Endothelial cell (in vitro differentiated cells): ENCODE results near the gene GPR107. TPM values are rescaled to one million over a fixed set of nuclear protein-coding genes. Genes with fewer than 3 reads are reported as not detected.

Source experiments
- DNase-seq: peaks from one replicate; pipeline ENCODE4 v3.0.0; 2021; ENCODE audit warnings: low spot score
- H3K27ac Mint-ChIP-seq: one replicate; pipeline ENCODE4 v1.8.0; 2021; ENCODE audit warnings: mixed read lengths, inconsistent platforms; ENCODE audit not compliant: unreplicated experiment
- H3K27me3 Mint-ChIP-seq: one replicate; pipeline ENCODE4 v1.8.0; 2021; ENCODE audit warnings: mild to moderate bottlenecking, moderate library complexity, mixed read lengths, inconsistent platforms; ENCODE audit not compliant: unreplicated experiment
- H3K36me3 Mint-ChIP-seq: one replicate; pipeline ENCODE4 v1.8.0; 2021; ENCODE audit warnings: mild to moderate bottlenecking, low read depth, mixed read lengths, inconsistent platforms; ENCODE audit not compliant: unreplicated experiment
- H3K4me1 Mint-ChIP-seq: one replicate; pipeline ENCODE4 v1.8.0; 2021; ENCODE audit warnings: mild to moderate bottlenecking, mixed read lengths, inconsistent platforms; ENCODE audit not compliant: unreplicated experiment
- H3K4me3 Mint-ChIP-seq: one replicate; pipeline ENCODE4 v1.8.0; 2021; ENCODE audit warnings: mild to moderate bottlenecking, mixed read lengths, inconsistent platforms; ENCODE audit not compliant: unreplicated experiment
- H3K9me3 Mint-ChIP-seq: one replicate; pipeline ENCODE4 v1.8.0; 2021; ENCODE audit warnings: mixed read lengths, inconsistent platforms; ENCODE audit not compliant: unreplicated experiment
- total RNA-seq: library from RNA; stranded (reverse); fragmentation: NEBNext Ultra II Directional; extraction: Animal tissue kit (Norgen Biotek cat#: 25700); gene quantifications from one replicate; pipeline ENCODE4 v1.2.1, GENCODE V29; 2021; ENCODE audit not compliant: unreplicated experiment
- TF ChIP-seq, protein P1 (sequence below): fragments of 200-600 bp; sonication (generic); IDR thresholded peaks from one replicate; pipeline ENCODE4 v1.5.0; 2021; ENCODE audit warnings: antibody characterized with exemption; ENCODE audit not compliant: unreplicated experiment

The GPR107 gene
- total RNA-seq, 1 donor from 2014 or later: 63.5 TPM

DNA sequence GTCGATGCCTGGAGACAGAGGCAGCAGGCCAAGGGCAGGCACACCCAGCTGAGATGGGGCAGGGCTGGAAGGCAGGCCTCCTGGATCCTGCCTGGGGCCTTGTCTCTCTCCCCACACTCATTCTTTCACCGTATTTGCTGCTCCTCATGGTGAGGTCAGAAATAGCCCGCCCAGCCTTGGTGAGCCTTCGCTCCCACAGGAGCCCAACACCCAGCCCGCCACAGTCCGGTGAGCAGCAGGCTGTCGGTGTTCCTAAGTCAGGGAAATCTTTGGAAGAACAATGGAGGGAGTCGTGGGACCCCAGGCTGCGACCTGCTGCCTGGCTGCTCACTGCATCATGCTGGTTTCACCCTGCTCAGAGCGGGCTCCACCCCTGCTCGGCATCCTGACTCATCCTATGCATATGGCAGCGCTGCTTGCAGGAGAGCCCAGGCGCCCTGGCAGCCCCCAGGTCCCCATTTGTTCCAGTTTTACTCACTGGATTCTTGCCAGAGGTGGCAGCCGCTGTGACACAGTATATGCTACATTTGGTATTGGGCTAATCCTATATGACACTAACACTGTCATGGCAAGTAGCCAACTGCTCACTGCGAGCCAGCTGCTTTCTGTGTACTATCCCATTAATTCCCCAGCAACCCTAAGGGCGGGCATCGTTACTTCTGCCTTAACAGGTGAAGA is 65.3 kb downstream of the GPR107 start:
- Mint-ChIP-seq H3K4me3 (no peak overlapping the region), H3K36me3 (peaks cover 31% of the 10 kb centered on the region), H3K9me3 (no peaks in the 10 kb centered on the region), H3K27ac (no peak overlapping the region), H3K4me1 (peaks cover 22% of the 10 kb centered on the region), H3K27me3 (peaks cover 4% of the 10 kb centered on the region)
- TF ChIP-seq, protein P1, sequence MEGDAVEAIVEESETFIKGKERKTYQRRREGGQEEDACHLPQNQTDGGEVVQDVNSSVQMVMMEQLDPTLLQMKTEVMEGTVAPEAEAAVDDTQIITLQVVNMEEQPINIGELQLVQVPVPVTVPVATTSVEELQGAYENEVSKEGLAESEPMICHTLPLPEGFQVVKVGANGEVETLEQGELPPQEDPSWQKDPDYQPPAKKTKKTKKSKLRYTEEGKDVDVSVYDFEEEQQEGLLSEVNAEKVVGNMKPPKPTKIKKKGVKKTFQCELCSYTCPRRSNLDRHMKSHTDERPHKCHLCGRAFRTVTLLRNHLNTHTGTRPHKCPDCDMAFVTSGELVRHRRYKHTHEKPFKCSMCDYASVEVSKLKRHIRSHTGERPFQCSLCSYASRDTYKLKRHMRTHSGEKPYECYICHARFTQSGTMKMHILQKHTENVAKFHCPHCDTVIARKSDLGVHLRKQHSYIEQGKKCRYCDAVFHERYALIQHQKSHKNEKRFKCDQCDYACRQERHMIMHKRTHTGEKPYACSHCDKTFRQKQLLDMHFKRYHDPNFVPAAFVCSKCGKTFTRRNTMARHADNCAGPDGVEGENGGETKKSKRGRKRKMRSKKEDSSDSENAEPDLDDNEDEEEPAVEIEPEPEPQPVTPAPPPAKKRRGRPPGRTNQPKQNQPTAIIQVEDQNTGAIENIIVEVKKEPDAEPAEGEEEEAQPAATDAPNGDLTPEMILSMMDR: no peak
- no peak for DNase-seq

DNA sequence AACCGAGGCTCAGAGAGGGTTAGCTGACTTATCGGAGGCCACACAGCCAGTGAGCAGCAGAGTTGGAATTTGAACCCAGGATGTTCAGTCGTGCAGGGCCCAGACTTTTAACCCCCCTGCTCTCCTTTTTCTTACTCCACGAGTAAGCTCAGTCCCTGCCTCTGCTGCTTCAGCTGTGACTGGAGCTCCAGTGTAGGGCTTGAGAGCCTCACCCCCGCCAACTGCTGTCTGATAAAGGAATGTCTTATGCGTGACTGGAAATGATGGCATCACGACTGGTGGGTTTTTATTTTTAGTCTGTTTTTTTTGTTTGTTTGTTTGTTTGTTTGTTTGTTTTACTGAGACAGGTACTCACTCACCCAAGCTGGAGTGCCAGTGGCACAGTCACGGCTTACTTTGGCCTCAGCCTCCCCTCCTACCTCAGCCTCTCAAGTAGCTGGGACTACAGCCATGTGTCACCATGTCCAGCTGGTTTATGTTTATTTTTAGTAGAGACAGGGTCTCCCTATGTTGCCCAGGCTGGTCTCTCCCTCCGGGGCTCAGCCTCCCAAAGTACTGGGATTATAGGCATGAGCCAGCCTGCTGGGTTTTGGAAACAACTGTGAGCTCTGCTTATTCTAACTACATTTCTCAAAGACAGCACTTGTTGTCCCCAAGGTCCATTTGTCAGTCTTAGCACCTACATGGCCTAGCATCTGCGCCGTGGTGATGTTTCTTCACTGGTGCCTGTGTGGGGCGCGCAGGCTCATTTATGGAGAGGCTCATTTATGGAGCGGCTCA is 66.0 kb downstream of the GPR107 start:
- peaks cover 4% of the 10 kb centered on the region for H3K27me3 Mint-ChIP-seq

DNA sequence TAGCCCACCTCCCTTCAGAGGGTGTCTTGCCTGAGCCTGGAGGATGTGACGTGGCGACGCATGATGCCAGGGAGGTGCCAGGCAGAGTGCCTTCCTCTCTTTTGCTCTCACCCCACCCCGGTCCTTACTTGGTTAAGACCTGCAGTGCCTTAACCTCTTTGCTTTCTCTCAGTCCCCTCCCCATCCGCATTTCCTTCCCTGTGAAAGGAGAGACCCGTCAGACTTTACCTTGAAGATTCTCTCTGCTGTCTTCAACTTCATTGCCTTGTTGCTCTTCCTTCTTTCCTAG is 66.5 kb downstream of the GPR107 start:
- TF ChIP-seq, protein P1: no peak
- peaks cover 22% of the 10 kb centered on the region for H3K4me1 Mint-ChIP-seq

More for the DNA sequence above, 66.0 kb downstream of the GPR107 start:
- Mint-ChIP-seq H3K27ac (no peak overlapping the region), H3K9me3 (no peaks in the 10 kb centered on the region), H3K4me1 (peaks cover 22% of the 10 kb centered on the region), H3K4me3 (no peak overlapping the region), H3K36me3 (peaks cover 31% of the 10 kb centered on the region)
- TF ChIP-seq, protein P1: no peak
- no peak for DNase-seq

DNA sequence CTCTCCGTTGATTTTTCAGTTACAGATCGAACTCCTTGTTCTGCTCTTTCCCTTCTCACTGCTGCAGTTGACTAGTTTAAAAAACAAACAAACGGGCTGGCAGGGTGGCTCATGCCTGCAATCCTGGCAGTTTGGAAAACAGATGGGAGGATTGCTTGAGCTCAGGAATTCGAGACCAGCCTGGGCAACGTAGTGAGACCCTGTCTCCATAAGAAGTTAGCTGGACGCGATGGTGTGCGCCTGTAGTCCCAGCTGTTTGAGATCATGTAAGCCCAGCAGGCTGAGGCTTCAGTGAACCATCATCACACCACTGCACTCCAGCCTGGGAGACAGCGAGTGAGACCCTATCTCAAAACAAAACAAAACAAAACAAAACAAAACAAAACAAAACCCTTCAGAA is 67.1 kb downstream of the GPR107 start:
- peaks cover 26% of the 10 kb centered on the region for H3K36me3 Mint-ChIP-seq
- TF ChIP-seq, protein P1: no peak
- H3K4me3 Mint-ChIP-seq: no peak overlapping the region
- H3K27ac Mint-ChIP-seq: no peak overlapping the region
- H3K9me3 Mint-ChIP-seq: no peaks in the 10 kb centered on the region
- DNase-seq: no peak
- H3K4me1 Mint-ChIP-seq: peaks cover 22% of the 10 kb centered on the region
- H3K27me3 Mint-ChIP-seq: peaks cover 4% of the 10 kb centered on the region

More for the DNA sequence above, 66.5 kb downstream of the GPR107 start:
- Mint-ChIP-seq H3K9me3 (no peaks in the 10 kb centered on the region), H3K27me3 (peaks cover 4% of the 10 kb centered on the region), H3K4me3 (no peak overlapping the region), H3K27ac (no peak overlapping the region), H3K36me3 (peaks cover 28% of the 10 kb centered on the region)
- DNase-seq: no peak

DNA sequence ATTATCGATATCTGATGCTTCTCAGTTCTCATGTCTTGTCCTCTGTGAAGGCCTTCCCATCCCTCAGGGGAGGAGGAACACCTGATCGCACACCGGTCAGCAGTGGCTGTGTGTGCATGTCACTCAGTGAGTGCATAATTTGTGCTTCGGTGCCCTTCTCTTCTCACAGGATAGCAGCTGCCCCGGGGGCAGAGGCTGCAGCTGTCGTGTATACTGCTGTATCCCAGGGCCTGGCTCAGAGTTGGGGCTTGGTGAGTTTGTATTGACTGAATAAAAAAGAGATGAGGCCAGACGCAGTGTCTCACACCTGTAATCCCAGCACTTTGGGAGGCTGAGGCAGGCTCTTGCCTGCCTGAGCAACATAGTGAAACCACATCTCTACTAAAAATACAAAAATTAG is 68.8 kb downstream of the GPR107 start:
- no peak for DNase-seq
- Mint-ChIP-seq H3K9me3 (no peaks in the 10 kb centered on the region), H3K27me3 (peaks cover 4% of the 10 kb centered on the region), H3K4me3 (no peak overlapping the region), H3K4me1 (peaks cover 22% of the 10 kb centered on the region), H3K27ac (no peak overlapping the region), H3K36me3 (peaks cover 37% of the 10 kb centered on the region)
- TF ChIP-seq, protein P1: no peak
